GM18870 (cell line): ENCODE results near the gene SP100.
"Not testable (repeated sequence)": the region's sequence is repeated elsewhere in the genome, so short reads cannot be mapped to it uniquely, and the experiment has no call there.

Experiments used
- ATAC-seq: cut with Tn5 transposase; IDR thresholded peaks from one replicate; pipeline ENCODE4 v1.9.1; 2021; ENCODE audit warnings: moderate library complexity; ENCODE audit not compliant: unreplicated experiment

Gene SP100

DNA sequence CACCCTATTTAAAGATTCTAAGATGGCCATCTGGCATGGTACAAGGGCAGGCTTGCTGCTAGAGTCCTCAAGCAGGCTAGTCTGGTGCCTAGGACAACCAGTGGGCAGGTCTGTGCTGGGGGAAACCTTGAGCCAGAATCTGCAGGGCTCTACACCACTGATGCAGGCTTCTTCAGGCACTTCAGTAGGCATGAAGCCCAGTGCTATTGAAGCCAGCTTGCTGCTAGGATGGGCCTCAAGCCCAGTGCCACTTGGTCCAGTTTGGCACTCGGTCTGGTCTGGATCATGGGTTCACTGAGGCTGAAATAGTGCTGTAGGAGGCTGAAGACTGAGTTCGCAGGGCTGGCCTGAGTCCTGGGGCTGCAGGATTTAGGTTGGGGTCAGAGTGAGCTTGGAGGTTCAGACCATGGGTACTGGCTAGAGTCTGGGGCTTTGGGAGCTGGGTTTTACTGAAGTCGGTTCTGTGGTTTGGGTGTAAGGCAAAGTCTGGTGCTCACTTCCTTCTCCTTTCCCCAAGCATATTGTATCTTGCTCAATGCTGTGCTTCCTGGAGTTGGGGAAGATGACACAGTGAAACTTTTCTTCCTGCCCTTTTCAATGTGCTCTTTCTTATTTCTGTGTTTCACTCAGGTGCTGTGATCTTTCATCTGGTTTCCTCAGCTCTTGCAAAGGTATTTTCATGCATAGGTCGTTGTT lies 41.2 kb downstream of the SP100 start:
- ATAC-seq = no peak

DNA sequence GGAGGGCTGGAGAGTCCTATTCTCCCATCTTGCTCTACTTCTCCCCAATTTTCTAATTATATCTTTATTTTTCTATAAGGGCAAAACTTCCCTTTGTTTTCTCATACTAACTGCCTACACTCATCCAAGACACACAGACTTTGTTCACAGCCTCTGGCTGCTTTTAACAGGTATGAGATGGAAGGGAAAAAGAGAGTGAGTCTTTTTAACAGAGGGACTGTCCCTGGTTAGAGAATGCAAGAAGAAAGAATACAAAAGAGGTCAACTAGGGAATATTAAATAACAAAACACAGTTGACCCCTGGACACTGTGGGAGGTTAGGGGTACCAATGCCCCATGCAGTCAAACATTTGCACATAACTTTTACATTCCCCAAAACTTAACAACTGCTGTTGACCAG lies 41.8 kb downstream of the SP100 start:
- no peak for ATAC-seq

DNA sequence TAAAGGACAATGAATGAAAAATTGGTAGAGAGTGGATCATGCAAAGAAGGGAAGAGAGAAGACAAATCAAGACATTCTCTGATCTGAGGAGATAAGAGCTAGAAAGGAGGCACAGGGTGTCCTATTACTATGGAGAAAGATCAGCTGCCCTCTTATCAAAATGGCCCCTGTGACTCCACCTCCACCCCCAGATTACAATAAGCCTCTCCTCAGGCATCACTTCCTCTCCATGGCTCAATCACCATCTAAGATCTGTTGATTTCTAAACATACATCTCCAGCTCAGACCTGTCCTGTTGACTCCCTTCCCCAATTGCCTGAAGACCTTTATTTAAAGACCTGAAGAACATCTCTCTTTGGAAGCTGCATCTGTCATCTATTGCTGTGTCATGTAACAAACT lies 43.2 kb downstream of the SP100 start:
- ATAC-seq = no peak

DNA sequence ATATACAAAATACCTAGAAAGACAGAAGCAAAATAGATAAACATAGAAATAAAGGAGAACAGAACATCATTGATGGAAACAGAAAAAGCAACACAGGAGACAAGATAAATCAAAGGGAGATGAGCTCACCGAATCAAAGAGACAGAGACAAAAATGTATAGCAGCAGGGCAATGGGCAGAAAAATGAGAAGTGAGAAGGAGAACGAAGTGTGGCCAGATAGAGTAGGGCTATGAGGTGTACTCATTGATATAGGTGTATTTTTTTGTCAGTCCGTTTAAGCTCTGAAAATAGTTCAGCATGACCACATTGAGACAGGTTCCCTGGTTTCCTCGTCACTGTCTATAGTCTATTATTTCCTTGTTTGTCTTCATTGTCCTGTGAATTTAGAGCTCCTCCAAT lies 55.1 kb downstream of the SP100 start:
- no peak for ATAC-seq

DNA sequence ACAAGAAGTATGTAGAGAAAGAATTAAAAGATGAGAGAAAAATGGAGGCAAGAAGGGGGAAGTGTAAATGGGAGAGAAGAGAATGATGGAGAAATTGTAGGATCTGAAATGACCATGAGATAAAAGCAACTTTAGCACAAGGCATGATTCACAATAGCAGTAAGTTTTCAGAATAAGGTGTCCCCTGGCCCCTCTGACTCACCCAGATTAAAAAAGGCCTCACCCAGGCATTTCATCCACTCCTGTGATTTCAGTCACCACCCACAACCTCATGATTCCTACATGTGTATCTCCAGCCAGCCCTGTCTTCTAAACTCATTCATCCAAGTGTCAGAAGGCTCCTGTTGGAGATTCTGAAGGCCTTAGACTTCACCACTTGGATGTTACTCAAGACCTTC lies 56.6 kb downstream of the SP100 start:
- ATAC-seq = no peak

DNA sequence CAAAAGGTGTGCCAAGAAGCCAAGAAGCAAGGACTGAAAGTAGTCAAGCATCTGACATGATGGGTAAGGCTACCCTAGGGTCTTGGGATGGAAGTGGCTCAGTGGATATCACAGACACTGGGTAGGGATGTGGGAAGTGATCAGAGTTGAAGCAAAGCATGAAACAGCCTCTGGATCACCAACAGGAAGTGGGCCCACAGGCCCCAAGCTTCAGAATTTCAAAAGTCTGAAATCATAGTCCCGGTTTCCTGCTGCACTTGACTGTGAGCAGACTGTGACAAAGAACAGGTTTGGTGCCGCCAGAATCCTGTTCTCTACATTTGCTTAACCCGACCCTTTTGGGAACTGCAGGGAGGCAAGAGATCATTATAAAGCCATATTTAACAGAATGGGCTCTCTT lies 57.4 kb downstream of the SP100 start:
- no peak for ATAC-seq

DNA sequence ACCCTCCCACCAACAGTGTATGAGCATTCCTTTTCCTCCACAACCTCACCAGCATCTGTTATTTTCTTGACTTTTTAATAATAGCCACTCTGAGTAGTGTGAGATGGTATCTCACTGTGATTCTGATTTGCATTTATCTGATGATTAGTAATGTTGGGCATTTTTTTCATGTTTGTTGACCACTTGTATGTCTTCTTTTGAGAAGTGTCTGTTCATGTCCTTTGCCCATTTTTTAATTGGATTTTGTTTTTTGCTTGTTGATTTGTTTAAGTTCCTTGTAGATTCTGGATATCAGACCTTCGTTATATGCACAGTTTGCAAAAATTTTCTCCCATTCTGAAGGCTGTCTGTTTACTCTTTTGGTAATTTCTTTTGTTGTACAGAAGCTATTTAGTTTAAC lies 59.1 kb downstream of the SP100 start:
- no peak for ATAC-seq

DNA sequence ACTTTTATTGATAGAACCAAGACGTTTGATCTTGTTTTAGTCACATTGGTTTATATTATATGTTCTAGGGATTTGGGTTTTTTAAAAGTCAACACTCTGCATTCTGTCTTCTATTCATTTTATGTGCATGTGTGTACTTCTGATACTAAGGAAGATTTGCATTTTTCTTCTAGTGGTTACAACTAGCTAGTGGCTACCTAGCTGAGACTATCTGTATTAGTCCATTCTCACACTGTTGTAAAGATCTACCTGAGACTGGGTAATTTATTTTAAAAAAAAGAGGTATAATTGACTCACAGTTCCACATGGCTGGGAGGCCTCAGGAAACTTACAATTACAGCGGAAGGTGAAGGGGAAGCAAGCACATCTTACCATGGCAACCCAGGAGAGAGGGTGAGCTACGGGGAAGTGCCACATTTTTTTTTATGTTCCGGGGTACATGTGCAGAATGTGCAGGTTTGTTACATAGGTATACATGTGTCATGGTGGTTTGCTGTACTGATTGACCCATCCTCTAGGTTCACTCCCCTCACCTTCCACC lies 69.9 kb downstream of the SP100 start:
- ATAC-seq = no peak

DNA sequence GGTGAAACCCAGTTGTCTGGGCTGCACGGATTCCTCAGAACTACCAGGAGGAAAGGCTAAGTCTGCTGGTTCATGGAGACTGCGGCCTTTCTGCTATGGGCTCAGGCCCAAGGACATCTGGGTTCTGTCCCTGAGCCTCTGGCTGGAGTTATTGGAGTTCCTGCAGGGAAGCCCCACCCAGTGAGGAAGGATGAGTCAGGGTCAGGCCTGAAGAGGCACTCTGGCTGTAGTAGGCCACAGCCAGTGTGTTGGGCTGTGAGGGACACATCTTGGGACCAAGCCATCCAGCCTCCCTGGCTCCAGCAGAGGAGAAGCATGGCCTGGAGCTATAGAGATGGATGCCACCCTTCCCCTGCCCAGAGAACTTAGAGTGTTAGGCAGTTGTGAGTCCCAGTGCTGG lies 75.2 kb downstream of the SP100 start:
- not testable (repeated sequence) for ATAC-seq

DNA sequence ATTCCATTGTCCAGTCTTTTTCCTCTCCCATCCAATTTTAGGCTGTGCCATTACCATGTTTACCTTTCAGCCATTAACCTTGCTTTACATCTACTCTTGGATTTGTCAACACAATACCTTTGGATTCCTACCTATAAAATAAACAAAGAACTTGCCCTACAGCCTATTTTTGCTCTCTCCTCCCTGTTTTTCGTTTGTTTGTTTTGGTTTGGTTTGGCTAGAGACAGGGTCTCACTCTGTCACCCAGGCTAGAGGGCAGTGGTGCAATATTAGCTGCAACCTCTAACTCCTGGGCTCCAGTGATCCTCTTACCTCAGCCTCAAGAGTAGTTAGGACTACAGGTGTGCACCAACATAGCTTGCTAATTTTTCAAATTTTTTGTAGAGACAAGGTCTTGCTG lies 76.1 kb downstream of the SP100 start:
- ATAC-seq = no peak

DNA sequence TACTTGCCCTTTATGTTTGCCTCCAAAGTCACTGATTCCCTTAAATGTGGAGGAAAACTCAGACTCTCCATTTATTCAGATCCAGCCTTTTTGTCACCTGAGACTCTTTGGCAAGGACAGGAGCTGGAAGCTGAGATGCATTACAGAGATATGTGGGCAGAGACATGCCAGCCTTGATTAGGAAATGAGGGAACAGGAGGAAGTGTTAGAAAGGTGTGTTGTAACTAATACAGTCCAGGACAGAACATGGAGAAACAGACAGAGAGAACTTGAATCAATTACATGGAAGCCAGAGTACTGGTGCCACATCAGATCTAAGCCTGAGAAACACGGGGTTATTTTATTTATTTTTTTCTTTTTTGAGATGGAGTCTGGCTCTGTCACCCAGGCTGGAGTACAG lies 79.0 kb downstream of the SP100 start:
- ATAC-seq = no peak

DNA sequence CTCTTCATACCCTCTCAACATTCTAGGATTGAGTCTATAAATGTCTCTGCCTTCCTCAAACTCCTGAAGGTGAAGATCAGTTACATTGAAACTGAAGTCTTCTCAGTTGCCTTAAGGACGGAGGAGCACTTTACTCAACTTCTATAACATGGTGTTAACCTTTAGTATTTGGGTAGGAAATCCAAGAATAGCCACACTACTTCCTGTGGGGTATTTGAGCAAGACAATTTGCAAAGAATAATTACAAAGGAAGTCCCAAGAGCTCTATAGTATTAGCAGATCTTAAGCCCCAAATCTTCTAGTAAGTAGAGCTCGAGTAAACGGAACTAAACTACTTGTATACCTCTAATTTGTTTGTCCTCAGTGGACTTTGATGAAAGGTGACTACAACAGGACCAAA lies 80.9 kb downstream of the SP100 start:
- no peak for ATAC-seq

DNA sequence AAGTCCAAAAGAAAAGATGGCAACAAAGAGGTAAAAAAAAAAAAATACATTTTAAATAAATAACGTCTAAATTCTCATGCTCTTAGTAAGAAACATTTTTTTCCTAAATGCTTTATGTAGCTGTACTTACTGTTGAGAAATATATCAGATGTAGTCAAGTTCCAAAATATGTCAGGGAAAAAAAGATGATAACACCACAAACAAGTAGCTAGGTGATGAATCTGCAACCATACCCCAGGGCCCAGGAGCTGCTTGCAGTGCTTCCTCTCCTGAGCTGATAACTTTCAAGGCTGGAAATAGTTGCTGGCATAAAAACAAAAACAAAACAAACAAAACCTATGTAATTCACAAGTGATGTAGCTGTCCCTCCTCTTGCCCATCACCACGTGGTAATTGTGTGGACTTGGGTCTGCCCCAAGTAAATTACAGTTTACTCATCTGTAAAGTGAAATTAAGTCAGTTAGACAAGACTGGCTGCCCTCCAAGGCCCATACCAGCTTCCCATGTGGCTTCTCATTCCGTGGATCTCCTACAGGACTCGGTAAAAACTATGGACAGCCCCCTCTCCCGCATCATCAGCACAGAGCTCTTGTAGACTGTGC lies 82.6 kb downstream of the SP100 start:
- ATAC-seq = no peak

DNA sequence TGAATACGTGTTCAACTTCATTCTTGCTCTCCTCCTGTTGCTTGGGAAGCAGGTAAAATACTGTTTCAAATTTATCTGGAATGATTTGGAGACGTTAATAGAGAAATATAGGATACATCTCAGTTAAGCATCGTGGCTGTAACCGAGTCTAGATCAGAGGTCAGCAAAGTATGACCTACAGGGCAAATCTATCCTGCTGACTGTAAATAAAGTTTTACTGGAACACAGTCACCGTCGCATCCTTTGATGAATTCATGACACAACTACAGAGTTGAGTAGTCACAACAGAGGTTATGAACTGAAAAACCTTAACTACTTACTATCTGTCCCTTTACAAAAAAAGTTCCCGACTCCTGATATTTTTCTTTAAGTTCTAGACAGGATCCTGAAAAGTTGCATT lies 86.6 kb downstream of the SP100 start:
- no peak for ATAC-seq

DNA sequence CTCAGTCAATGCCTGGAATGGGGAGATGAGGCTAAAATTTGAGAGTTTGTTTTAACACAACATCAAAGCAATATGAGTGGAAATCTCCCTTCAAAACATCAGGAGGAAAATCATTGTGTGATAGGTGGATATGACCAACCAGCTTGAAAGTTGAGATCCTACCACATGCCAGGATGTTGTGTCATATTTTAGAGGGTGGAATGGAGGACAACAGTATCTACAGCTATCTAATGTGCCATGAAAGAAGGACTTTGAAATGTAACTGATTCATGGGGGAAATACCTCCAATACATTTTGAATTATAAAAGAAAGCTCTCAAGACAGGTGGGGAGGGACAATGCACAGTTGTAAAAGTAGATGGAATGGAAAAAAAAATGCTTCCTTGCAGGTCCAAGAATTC lies 87.8 kb downstream of the SP100 start:
- ATAC-seq = no peak

DNA sequence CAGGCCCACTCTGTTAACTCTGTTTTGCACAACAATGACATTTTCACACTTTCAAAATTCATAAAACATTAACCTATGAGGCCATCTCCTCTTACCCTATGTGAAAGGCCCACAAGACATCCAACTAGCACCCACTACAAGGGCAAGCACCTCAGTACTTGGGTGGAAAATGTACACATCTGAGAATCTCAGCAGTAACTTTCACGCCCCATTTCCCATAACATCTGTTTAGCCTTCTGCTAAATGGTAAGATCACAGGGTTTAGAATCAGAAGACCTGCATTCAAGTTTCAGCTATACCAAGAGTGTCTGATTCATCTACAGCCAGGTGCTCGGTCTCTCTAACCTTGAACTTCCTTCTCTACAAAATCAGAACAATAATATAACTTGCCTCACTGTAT lies 89.2 kb downstream of the SP100 start:
- peak; percentile 87 for ATAC-seq

DNA sequence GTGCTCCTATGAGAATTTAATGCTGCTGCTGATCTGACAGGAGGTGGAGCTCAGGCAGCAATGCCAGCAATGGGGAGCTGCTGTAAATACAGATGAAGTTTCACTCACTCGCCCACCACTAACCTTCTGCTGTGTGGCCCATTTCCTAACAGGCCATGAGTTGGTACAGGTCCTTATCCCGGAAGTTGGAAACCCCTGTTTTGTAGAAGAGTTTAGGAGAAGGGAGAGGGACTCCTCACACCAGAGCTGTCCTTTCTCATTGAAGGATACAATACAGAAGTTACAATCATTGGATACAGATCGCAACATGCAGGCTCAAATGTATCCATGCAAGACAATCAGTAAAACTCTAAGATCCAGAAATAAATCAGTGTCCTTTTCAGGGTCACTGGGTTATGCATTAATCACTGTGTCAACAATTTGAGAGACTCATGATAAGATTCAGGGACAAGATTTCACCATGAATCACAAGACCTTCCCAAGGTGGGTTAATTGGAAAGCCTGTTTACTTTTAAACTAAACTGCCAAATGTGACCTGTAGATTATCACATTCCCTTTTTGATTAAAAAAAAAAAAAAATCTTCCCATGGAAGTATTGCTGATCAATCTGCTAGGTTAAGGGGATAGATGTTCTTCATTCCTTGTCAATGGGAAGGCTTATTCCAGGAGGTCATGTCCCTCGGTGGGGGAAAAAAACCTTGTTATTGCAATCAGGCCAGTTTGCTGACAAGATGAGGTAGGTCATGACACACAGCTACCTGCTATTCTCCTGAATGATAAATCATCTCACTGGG lies 97.2 kb downstream of the SP100 start:
- no peak for ATAC-seq

DNA sequence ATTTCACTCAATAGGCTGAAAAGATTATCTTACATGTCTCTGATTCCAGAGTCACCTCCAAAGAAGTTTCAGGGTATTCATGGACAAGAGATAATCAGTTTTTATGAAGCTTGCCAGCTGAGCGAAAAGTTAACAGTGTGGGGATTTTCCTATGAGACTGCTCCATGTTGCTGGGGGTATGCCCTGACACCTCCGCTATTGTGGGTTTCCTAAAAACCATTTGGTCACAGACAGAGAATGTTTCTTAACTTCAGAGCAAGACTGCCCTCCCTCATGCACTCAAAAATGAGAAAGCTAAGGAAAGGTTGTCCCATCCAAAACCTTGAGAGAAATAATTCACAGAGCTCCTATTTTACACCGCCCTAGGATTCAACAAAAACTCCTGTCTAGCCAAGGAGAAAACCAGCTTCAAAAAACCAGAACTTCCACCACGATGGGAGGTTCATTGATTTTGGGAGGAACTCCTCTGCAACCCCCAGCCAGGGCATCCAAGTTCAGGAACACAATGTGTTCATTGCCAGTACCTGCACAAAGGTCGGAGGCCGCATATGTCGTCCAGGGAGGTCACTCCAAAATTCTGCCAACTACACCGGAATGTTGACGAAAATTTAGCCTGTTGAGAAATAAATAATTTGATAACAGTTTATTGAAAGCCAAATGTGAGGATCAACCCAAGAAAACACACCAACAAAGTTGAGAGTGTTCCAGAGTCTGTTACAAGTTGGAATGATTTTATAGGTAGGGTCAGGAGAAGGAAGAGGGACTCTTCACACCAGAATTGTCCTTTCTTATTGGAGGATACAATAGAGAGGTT lies 104.3 kb downstream of the SP100 start:
- ATAC-seq = no peak

DNA sequence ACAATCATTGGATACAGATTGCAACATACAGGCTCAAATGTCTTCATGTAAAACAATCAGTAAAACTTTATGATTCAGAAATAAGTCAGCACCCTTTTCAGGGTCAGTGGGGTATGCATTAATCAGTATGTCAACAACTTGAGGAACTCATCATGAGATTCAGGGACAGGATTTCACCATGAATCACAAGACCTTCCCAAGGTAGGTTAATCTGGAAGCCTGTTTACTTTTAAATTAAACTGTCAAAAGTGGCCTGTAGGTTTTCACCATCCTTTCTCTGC lies 104.8 kb downstream of the SP100 start:
- no peak for ATAC-seq

DNA sequence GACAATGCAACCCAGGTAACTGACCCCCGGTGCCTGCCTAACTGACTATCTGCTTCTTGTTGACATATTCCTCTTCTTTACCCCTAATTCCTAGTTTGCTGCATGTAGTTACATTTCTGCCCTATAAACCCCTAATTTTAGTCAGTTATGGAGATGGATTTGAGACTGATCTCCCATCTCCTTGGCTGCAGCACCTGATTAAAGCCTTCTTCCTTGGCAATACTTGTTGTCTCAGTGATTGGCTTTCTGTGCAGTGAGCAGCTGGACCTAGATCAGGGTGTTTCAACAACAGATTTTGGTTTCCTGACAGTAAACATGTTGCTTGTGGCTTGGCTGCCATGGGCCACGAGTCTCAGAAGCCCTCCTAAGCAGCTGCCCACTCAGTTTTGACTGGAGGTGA lies 105.4 kb downstream of the SP100 start:
- ATAC-seq = no peak

DNA sequence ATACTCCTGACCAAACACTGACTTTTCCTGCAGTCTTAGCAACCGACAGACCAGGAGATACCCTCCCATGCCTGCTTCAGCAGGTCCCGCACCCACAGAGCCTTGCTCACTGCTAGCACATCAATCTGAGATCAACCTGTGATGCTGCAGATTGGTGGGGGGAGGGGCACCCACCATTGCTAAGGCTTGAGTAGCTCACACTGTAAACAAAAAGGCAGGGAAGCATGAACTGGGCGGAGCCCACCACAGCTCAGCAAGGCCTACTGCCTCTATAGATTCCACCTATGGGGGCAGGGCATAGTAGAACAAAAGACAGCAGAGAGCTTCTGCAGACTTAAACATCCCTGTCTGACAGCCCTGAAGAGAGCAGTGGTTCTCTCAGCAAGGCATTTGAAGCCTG lies 109.7 kb downstream of the SP100 start:
- ATAC-seq = no peak
